GM23248 (cell line): Measurements from ENCODE around the gene GNAS-AS1. TPM values are rescaled to one million over a fixed set of nuclear protein-coding genes. Genes with fewer than 3 reads are reported as not detected.

Experiments used
- DNase-seq: peaks from one replicate; pipeline ENCODE4 v3.0.0-alpha.2; 2015
- H2AFZ ChIP-seq: fragments of 200-600 bp; sonication (generic); 2 replicates; pipeline ENCODE4 v1.6.1; 2016; ENCODE audit warnings: antibody characterized with exemption
- H3F3A ChIP-seq: fragments of 200-600 bp; sonication (generic); 2 replicates; pipeline ENCODE4 v1.6.1; 2016; ENCODE audit warnings: mild to moderate bottlenecking, antibody characterized with exemption, mixed run types; ENCODE audit not compliant: insufficient read depth
- H3K27ac ChIP-seq: fragments of 200-600 bp; sonication (generic); 2 replicates; pipeline ENCODE4 v1.5.1; 2016; ENCODE audit warnings: mild to moderate bottlenecking
- H3K27me3 ChIP-seq: fragments of 200-600 bp; sonication (generic); replicated peaks from 2 replicates; pipeline ENCODE4 v1.6.1; 2016; ENCODE audit warnings: mild to moderate bottlenecking; ENCODE audit not compliant: insufficient read depth
- H3K36me3 ChIP-seq: fragments of 200-600 bp; sonication (generic); 2 replicates; pipeline ENCODE4 v1.6.1; 2016; ENCODE audit warnings: low read depth, mild to moderate bottlenecking
- H3K4me1 ChIP-seq: fragments of 200-600 bp; sonication (generic); 2 replicates; pipeline ENCODE4 v1.6.1; 2016; ENCODE audit warnings: mild to moderate bottlenecking; ENCODE audit not compliant: insufficient read depth
- H3K4me2 ChIP-seq: fragments of 200-600 bp; sonication (generic); one replicate; pipeline ENCODE4 v1.6.1; 2016; ENCODE audit warnings: mild to moderate bottlenecking; ENCODE audit not compliant: unreplicated experiment
- H3K4me3 ChIP-seq: fragments of 200-600 bp; sonication (generic); 2 replicates; pipeline ENCODE4 v1.5.1; 2016; ENCODE audit warnings: mild to moderate bottlenecking
- H3K79me2 ChIP-seq: fragments of 200-600 bp; sonication (generic); 2 replicates; pipeline ENCODE4 v1.6.1; 2016; ENCODE audit warnings: mild to moderate bottlenecking; ENCODE audit not compliant: insufficient read depth
- H3K9ac ChIP-seq: fragments of 200-600 bp; sonication (generic); 2 replicates; pipeline ENCODE4 v1.6.1; 2016; ENCODE audit warnings: mild to moderate bottlenecking
- H3K9me2 ChIP-seq: fragments of 200-600 bp; sonication (generic); 2 replicates; pipeline ENCODE4 v1.6.1; 2016; ENCODE audit warnings: mixed run types, mild to moderate bottlenecking, moderate library complexity; ENCODE audit not compliant: insufficient read depth
- H3K9me3 ChIP-seq: fragments of 200-600 bp; sonication (generic); one replicate; pipeline ENCODE4 v1.6.1; 2017; ENCODE audit warnings: low read depth
- H4K20me1 ChIP-seq: fragments of 200-600 bp; sonication (generic); 2 replicates; pipeline ENCODE4 v1.6.0; 2016; ENCODE audit not compliant: insufficient read depth
- EZH2 ChIP-seq: fragments of 200-600 bp; sonication (generic); IDR thresholded peaks from 2 replicates; pipeline ENCODE4 v1.6.1; 2018; ENCODE audit warnings: antibody characterized with exemption, mild to moderate bottlenecking; ENCODE audit not compliant: insufficient read depth, poor library complexity, severe bottlenecking
- EZH2phosphoT487 ChIP-seq: fragments of 200-600 bp; sonication (generic); IDR thresholded peaks from 2 replicates; pipeline ENCODE4 v1.6.1; 2018; ENCODE audit warnings: antibody characterized with exemption, moderate library complexity, mild to moderate bottlenecking, low read depth; ENCODE audit not compliant: insufficient read depth
- WGBS, 2 experiments: methylation state at CpG; one replicate each; pipeline ENCODE4 v1.1.6; 2015 to 2017; ENCODE audit warnings: low lambda C conversion rate in 2 of 2, low coverage in 1 of 2; ENCODE audit errors: missing lambda C conversion rate in 2 of 2; 5-methylcytosine and 5-hydroxymethylcytosine counted together
- in situ Hi-C: fragments of 300-500 bp; cut with MboI; formaldehyde crosslinking; loops from 2 replicates; pipeline ENCODE4 v1.15.0; 2020
- polyA plus RNA-seq: library from polyadenylated mRNA; unstranded; fragments of >200 nt; fragmentation: Nextera tagmentation; extraction: Ambion mirVana; gene quantifications from 2 replicates; pipeline ENCODE4 v1.2.1, GENCODE V29; 2016
- total RNA-seq: library from RNA; depleted of rRNA; stranded (reverse); fragments of >200 nt; shearing (Covaris generic); gene quantifications from 2 replicates; pipeline ENCODE4 v1.2.3, GENCODE V29; 2014

GNAS-AS1 gene
- total and polyA plus RNA-seq, 2 experiments from 2014 or later: 0.97 to 1.0 TPM

DNA sequence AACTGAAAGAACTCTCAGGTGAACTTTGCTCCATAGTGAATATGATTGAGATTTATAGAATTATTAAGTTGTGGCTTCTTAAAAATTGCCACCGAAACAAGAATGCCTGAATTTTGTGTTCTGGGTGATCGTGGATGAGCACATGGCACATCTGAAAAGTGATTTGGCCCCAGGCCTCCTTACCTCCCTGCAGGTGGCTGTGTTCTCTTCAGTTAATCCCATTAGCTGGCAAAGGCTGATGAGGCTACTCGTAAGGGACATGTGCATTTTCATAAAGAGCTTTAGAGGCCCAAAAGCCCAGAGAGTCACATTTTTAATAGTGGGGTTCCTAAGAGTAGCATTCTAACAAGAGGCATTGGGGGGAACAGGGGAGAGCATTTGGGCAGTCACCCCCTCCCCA lies 24.4 kb upstream of the GNAS-AS1 start:
- WGBS, 2 experiments: 93 to 94% methylated on average over 3 of the region's 3 CpGs
- Histone ChIP-seq H3K4me2 (no peak overlapping the region), H3K9ac (no peak overlapping the region), H2AFZ (no peak overlapping the region), H3K4me3 (no peak overlapping the region), H3K27me3 (no peaks in the 10 kb centered on the region), H3K79me2 (no peaks in the 10 kb centered on the region), H3K27ac (no peak overlapping the region), H3K9me2 (no peaks in the 10 kb centered on the region), H3F3A (no peaks in the 10 kb centered on the region), H4K20me1 (no peaks in the 10 kb centered on the region), H3K4me1 (no peaks in the 10 kb centered on the region), H3K36me3 (no peaks in the 10 kb centered on the region), H3K9me3 (no peaks in the 10 kb centered on the region)
- no peak for DNase-seq
- in situ Hi-C loops: loop anchor here (10.0 kb wide), 1 partner anchor 340 kb away; no protein-coding TSS in a partner anchor
- TF ChIP-seq EZH2: no peak
- no peak for TF ChIP-seq EZH2phosphoT487

GRCh38 chr20:58874469-58874868 lies 23.8 kb upstream of the GNAS-AS1 start:
- in situ Hi-C loops: loop anchor here (10.0 to 25.0 kb wide), 2 partner anchors 340 to 588 kb away; no protein-coding TSS in a partner anchor
- H3K9me3 ChIP-seq: no peaks in the 10 kb centered on the region
- H3K79me2 ChIP-seq: no peaks in the 10 kb centered on the region
- WGBS, 2 experiments: 81 to 95% methylated on average over 1 of the region's 1 CpG
- no peaks in the 10 kb centered on the region for H3K36me3 ChIP-seq
- no peaks in the 10 kb centered on the region for H3K4me1 ChIP-seq
- H4K20me1 ChIP-seq: no peaks in the 10 kb centered on the region
- no peak overlapping the region for H3K27ac ChIP-seq
- H3K9ac ChIP-seq: no peak overlapping the region
- TF ChIP-seq EZH2phosphoT487: no peak
- TF ChIP-seq EZH2: no peak
- H3K9me2 ChIP-seq: no peaks in the 10 kb centered on the region
- H3F3A ChIP-seq: no peaks in the 10 kb centered on the region
- H3K4me3 ChIP-seq: no peak overlapping the region
- no peaks in the 10 kb centered on the region for H3K27me3 ChIP-seq
- DNase-seq: no peak
- H3K4me2 ChIP-seq: no peak overlapping the region
- H2AFZ ChIP-seq: no peak overlapping the region

- in situ Hi-C loops: loop anchor here (10.0 to 25.0 kb wide), 2 partner anchors 343 to 591 kb away; no protein-coding TSS in a partner anchor
- no peak overlapping the region for H3K4me2 ChIP-seq
- H3K36me3 ChIP-seq: no peaks in the 10 kb centered on the region
- no peaks in the 10 kb centered on the region for H4K20me1 ChIP-seq
- H3K9ac ChIP-seq: no peak overlapping the region
- TF ChIP-seq EZH2: no peak
- no peak for TF ChIP-seq EZH2phosphoT487
- no peaks in the 10 kb centered on the region for H3K79me2 ChIP-seq
- no peaks in the 10 kb centered on the region for H3K9me3 ChIP-seq
- no peak overlapping the region for H3K27ac ChIP-seq
- no peak overlapping the region for H3K4me3 ChIP-seq
- no peaks in the 10 kb centered on the region for H3K27me3 ChIP-seq
- peaks cover 9% of the 10 kb centered on the region; the same call in 1 of the 2 replicates for H3F3A ChIP-seq
- no peak for DNase-seq
- H2AFZ ChIP-seq: no peak overlapping the region
- peaks cover 10% of the 10 kb centered on the region for H3K4me1 ChIP-seq
- WGBS, 2 experiments: 81 to 84% methylated on average over 8 of the region's 8 CpGs
- no peaks in the 10 kb centered on the region for H3K9me2 ChIP-seq
Observed at GRCh38 chr20:58871533-58872102, 20.9 kb upstream of the GNAS-AS1 start.

- Histone ChIP-seq H3K9ac (no peak overlapping the region), H3K9me2 (no peaks in the 10 kb centered on the region), H3K4me2 (no peak overlapping the region), H3F3A (peaks cover 15% of the 10 kb centered on the region; the same call in 1 of the 2 replicates), H3K79me2 (no peaks in the 10 kb centered on the region), H3K4me1 (peaks cover 10% of the 10 kb centered on the region), H4K20me1 (no peaks in the 10 kb centered on the region), H2AFZ (no peak overlapping the region), H3K27me3 (no peaks in the 10 kb centered on the region), H3K36me3 (no peaks in the 10 kb centered on the region), H3K27ac (no peak overlapping the region), H3K9me3 (no peaks in the 10 kb centered on the region), H3K4me3 (no peak overlapping the region)
- WGBS, 2 experiments: 45 to 55% methylated on average over 7 of the region's 7 CpGs
- peak; percentile 71 for DNase-seq
- in situ Hi-C loops: loop anchor here (10.0 to 25.0 kb wide), 2 partner anchors 344 to 592 kb away; no protein-coding TSS in a partner anchor
- TF ChIP-seq EZH2 (no peak), EZH2phosphoT487 (no peak)
Observed at GRCh38 chr20:58870293-58871014, 19.8 kb upstream of the GNAS-AS1 start.
